Measurements from ENCODE around the gene SGO2.

DNA sequence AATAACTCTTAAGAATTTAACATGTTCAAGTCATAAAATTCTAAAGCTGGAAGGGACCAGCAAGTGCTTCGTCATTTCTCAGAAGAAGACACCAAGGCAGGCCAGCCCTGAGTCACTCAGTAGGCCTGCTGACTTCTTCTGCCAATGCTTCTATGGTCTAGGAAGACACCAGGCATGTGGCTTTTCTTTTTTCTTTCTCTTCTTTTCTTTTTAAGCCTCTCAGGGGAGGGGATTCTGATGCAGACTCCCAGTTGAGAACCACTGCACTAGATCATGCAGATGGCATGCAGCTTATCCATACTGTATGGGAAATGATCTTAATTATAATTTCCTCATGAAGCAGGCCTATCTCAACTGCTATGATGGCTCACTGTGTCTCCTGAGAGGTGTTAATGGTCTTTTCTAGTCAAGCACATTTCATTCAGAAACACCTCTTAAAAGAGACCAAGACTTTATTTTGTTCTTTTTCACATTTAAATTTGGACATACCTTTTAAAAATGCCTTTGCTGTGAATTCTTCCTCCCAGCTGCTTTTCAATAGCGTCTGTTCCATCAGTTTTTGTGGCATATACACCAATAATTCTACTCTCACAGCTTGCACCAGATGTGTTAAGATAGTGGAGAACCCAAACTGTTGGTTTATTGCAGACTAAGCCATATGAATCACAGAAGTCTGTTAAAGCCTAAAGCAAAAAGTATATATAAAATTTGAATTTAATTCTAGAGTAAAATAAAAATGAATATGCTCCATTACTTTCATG is 27.4 kb upstream of the SGO2 start:
- TF ChIP-seq POLR2A (IDR thresholded peaks at IDR 0.05; ENCODE audit: low read length) (no peak), GATA1 (IDR thresholded peaks at IDR 0.05; ENCODE audit: low read depth, low read length) (no peak)

All from erythroblast (primary cell).